GM19043 (cell line): ENCODE measurements around the gene TNMD.
"Not testable (repeated sequence)": the region's sequence is repeated elsewhere in the genome, so short reads cannot be mapped to it uniquely, and the experiment has no call there.

Experiments used
- ATAC-seq: cut with Tn5 transposase; IDR thresholded peaks from one replicate; pipeline ENCODE4 v1.9.1; 2021; ENCODE audit warnings: low read depth; ENCODE audit not compliant: unreplicated experiment

Gene TNMD

DNA sequence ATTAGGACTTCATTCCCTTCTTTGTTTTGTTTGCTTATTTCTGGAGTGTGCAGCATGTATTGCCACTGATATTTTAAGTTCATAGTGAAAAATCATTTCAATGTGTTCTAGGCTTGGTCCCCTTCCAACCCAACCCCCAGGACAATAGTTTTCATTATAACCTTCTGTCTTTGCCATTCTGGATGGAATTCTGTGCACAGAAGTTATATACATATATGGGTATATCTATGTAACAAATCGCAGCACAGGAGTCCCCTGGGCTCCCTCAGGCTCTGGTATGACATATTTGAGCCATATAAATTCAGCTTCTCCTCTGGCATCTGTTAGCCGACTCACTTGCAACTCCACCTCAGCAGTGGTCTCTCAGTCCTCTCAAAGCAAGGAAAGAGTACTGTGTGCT is at the start of gene TNMD:
TNMD (plus strand) TSS at position 326 of the 400 bp plus-strand sequence. CDS start 83 bp downstream, outside the sequence.
- ATAC-seq = no peak

DNA sequence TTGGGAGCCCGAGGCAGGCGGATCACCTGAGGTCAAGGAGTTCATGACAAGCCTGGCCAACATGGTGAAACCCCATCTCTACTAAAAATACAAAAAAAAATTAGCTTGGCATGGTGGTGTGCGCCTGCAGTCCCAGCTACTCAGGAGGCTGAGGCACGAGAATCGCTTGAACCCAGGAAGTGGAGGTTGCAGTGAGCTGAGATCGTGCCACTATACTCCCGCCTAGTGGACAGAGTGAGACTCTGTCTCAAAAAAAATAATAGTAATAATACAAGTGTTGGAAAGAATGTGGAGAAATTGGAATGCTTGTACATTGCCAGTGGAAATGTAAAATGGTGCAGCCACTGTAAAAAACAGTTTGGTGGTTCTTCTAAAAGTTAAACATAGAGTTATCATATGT is 19.2 kb upstream of the TNMD start:
- not testable (repeated sequence) for ATAC-seq

DNA sequence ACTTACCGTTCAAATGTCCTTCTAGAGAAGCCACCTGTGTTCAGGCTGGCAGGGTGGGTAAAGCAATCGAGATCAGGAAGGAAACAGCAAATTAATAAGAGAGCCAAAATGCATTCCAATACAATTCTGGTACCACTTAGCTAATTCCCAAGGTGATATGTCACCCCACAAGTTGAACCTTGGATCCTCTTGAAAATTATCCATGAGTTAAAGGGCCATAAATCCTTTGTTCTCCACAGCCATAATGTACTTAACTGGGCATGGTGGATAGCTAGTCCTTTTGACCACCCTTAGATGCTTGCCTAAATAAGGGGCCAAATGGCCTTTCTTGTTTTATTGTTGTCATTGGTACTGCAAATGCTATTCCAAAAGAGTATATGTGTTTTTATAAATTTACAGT is 2.0 kb downstream of the TNMD start:
- ATAC-seq = no peak

DNA sequence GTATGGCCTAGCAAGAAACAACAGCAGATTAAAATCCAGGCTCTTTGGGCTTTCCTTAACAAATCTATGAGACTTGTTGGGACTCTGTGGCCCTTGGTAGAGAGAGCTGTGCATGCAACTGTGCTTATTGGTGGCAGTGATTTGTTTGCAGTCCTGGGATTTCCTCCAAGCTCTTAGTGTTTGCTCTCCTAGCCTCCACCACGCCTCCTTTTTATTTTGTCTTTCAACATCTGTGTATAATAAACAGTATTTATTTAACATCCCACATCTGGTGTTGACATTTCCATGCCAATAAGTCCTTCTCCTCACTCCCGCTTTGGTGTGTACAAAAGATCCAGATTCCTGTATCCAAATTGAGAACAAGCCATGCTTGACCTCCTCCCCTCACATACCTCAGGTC is 3.1 kb downstream of the TNMD start:
- no peak for ATAC-seq

DNA sequence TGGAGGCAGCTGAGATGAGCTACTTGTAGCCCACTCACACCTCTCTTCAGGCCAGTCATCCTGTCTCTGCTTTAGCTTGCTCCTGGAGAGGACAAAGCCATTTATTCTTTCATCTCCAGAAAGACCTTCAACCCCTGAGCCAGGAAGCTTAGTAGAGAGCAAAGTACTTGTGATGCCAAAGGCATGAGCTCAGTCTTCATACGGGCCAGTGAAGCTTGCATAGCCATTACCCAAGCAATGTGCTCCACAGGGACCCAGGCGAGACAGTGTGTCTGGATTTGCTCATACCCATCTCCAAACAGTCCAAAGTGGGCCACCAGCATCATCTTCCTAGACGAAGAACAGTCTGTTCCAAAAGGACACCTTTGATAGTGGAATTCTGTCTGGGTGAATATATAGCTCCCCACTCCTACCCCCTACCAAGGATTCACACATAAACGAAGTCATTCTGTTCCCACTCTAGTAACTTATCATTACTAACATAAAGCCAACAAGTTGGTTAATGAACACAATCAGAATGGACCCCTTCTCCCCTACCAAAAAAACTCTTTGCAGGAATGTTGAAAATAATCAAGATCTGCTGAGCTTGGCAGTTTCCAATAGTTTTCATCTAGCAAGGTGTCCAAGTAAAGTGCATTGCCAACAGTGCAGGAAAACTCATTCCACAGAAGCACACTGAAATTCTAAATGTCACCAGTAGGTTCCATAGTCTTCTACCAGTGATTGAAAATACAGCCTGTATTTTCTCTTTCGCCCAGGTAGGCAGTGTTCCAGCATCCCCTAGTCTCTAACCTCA is 6.7 kb downstream of the TNMD start:
- ATAC-seq = no peak

DNA sequence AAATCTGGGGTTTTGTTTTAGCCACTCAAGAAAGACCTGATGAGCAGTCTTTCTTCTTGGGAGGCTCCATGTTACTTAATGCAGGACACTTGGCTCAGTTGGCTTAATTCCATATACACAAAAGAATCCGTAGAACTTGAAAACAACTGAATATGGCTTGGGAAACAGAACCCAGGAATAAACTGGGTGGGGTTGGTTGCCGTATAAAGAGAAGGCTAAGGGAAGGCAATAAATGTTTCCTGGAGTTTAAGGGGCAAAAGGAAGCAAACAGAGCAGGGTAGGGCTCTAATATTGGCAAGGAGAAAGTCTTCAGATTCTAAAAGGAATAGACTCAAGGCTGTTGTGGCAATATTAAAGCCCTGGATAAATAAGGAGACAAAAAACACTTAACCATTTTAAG is 8.4 kb downstream of the TNMD start:
- no peak for ATAC-seq

DNA sequence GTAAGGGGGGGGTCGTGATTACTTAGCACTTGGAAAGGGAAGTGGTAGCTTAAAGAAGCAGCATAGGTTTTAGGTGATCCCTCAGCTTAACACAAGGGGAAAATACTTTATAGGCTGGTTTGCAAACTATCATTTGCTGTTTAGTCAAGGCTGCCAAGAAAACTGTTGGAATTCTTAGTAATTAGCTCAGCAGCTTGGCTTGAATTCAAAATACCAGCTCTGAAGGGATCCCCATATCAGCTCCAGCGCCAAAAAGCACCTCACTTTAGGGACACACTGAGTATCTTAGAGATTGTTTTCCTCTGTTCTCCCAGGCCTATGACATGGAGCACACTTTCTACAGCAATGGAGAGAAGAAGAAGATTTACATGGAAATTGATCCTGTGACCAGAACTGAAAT is 8.8 kb downstream of the TNMD start:
- ATAC-seq = no peak

DNA sequence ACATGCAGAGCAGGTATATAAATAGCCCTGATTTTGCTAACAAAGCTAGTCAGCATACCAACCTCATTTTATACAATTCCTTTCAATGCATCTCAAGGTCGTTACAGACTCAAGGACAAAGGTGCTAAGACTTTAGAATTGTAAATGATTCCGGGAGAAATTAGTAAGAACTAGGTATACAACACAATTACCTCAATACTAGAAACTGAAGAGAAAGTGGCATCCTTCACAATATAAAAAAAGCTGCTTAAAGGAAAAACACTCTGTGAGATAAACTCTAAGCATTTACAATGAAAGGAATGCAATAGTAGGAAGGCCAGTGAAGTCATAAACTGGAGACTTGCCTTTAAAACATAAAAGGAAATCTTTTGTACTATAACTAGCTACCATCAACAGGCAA is 11.9 kb downstream of the TNMD start:
- no peak for ATAC-seq

DNA sequence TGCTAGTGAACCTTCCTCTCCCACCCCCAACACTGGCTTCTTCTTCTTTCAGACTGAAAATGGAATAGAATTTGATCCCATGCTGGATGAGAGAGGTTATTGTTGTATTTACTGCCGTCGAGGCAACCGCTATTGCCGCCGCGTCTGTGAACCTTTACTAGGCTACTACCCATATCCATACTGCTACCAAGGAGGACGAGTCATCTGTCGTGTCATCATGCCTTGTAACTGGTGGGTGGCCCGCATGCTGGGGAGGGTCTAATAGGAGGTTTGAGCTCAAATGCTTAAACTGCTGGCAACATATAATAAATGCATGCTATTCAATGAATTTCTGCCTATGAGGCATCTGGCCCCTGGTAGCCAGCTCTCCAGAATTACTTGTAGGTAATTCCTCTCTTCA is 14.7 kb downstream of the TNMD start:
- no peak for ATAC-seq

DNA sequence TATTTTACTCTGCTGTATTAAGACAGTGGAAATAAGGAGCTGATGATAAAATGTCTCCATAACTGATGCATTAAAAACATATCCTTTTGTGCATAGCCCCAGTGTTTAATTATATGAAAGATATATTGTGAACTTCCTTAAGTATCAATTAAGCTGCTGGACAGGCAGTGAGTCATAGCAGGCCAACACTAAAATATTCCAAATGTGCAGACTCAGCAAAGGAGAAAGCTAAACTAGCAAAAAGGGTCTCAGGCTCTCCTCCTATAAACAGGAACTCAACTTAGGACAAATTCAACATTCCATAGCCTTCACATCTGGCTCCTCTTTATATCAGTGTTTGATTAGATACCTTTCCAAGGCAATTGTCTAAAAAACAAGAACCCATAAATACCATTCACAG is 15.6 kb downstream of the TNMD start:
- no peak for ATAC-seq

DNA sequence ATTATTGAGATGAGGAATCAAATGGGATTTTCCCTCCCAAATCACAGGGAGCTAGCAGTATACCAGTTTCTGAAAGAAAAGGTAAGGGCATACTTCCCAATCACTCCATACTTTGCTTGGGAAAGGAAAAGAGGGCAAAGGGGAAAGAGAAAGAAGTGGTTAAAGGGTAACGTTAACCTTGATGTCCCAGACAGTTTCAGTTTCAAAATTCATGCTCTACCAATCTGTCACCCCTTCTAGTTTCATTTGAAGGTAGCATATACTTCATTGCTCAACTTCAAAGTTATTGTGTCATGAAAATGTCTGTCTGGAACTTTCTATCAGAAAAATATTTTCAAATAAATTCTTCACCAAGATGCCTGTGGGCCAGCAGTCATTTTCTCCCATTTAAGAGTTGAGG is 16.0 kb downstream of the TNMD start:
- ATAC-seq = no peak

DNA sequence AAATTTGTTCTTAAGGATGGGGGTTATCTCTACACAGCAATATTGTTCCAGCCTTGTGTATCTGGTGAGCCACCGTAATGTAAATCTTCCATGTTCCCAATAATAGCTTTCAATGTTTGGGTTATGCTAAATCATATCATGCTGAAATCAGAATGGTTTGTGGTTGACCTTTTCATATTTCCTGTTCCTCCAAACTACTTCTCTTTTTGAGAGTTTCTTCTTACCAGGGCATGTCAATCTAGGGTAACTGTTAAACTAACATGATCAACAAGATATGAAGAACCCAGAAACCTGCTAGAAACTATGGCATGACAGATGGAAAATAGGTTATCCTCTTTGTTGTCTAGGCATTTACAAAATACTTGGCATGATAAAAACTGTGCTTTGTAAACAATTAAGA is 22.0 kb downstream of the TNMD start:
- ATAC-seq = no peak

DNA sequence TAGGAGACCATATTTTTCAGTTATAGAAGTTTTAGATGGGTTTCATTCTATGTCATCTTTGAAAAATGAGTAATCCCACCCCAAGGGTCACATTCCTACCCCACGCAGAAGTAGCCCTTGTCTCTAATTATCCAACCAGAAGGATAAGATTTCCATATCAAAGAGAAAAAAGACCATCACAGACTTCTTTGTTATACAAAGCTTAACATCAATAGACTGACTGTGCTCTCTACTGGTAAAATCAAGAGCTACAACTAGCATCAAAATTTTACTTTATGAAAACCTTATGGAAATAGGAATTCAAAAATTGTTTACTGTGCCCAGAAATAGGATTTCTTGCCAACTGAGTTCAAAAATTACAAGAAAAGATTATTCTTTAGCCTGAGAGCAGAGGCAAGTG is 24.9 kb downstream of the TNMD start:
- ATAC-seq = no peak

DNA sequence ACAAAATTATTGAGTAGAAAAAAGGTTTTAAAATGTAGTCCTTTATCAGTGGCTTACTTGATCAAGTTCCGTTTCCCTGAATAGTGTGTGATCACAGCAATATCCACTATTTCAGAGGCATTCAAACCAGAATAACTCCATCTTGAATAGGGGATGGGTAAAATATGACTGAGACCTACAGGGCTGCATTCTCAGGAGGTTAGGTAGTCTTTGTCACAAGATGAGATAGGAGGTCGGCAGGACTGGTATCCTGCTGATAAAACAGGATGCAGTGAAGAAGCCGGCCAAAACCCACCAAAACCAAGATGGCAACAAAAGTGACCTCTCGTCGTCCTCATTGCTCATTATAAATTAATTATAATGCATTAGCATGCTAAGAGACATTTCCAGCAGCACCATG is 27.2 kb downstream of the TNMD start:
- no peak for ATAC-seq

DNA sequence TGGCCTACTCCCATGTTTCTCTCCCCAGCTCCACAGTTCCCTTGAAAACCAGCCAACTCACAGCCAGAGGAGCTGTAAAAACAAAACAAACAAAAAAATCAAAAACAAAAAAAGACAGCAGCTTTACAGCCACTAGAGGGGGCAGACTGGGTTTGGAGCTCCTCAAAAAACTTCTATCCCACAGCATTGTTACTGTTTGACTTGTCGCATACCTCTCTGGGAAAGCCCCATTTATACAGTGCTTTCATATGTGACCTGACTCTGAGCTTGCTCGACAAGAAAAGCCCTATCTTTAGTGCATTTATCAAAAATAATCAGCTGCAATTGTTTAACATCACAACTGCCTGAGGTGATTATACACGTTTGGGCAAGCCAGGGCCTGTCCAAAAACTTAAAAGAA is 30.3 kb downstream of the TNMD start:
- peak; percentile 100 for ATAC-seq

DNA sequence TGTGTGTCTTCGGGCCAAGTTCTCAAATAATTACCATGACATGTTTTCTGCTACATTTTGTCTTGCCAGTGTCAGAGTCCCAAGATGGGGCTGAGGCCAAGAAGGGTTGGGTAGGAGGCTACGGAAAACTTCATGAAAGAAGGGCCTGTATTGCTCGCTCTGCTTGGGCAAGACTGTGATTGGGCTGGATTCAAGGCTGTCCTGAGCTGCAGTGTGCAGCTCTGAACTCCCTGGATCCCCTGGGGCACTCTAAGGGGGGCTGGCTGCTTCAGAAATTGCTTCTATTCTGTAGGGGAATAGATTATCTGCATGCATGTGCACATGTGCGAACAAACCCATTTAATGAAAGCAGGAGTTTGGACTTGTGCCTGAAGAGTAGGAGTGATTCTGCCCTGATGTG is 38.3 kb downstream of the TNMD start:
- ATAC-seq = no peak

DNA sequence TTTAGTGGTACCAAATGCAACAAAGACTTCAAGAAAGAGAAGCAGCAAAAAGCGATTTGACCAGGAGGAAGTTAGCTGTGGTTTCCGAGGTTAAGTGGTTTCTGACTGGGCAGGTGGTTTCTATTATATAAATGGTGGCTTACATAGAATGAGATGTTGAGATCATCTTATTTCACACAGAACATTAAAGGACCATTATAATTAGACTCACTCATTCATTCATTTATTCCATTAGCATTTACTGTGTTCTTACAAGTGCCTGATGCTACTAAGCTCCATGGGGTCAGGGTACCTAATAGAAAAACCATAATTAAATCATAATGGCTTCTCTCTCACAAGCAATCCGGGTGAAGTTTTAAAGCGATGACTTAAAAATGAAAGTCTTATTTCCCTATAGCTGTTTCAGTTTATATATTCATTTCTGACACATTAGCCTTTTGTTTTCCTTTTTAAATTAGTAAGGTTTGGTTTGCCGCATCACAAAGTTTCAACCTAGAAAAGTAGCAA is 41.3 kb downstream of the TNMD start:
- peak; percentile 90 for ATAC-seq

DNA sequence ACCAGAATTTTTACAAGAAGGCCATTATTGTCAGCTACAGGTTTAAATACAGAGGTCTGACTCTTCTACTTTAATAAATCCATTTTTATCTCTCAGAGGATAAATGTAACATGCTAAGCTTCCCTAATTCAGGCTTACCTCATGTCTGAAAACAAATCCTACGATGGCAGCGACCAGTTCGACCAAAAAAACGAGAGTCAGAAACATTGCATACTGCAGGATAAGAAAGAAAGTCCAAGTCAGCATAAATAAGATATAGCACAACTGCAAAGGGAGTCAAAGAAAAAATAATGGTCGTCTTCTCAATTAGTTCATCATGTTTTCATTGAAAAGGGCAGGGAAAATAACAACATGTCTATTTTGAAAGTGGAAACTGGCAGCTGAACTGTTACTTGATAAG is 50.3 kb downstream of the TNMD start:
- ATAC-seq = no peak

DNA sequence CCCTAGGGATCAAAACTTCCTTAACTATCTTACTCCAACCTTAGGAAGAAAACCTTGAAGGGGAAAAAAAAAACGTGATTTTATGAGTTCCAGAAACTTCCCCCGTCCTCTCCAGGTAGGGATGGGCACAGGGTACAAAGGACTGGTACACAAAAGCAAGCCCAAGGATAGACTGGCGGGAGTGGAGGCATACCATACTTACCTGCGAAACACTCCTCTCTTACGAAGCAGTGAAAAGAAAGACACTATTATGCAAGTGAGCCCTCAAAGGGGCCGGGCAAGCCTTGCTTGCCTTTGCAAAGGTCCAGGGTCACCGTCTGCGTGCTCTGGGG is 51.2 kb downstream of the TNMD start:
- ATAC-seq = no peak

DNA sequence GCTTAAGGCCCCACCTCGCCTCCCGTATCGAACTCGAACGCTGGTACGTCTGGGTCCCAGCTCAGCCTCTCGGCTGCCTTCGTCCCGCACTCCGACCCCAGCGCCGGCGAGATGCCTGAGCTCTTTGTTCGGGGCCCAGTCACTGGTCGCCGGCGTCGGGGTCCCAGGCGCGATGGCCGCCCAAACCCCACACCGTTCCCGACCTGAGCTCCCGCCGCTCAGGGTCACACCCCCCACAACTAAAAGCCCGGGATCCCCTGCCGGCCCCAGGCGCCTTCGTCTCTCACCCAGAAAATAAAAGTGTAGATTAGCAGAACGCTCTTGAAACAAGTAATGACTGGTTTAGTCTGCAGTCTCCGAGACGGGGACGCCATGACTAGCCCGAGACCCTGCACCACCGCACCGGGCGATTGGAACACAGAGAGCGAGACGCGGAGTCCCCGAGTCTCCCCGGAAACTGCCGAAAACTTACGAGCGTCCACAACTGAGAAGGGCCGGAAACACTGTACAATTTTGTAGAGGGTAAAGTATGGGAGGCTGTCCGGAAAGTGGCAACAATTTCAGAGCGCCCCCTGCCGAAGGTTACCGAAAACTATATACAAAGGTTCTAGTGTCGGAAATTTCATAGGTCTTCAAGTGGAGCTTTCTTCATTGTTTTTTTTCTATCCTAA is 51.7 kb downstream of the TNMD start, which contains the start of gene TSPAN6:
TSPAN6 (minus strand) TSS at position 486 of the 671 bp plus-strand sequence; CDS start at position 374, 112 bp downstream.
- ATAC-seq = peak; percentile 98

DNA sequence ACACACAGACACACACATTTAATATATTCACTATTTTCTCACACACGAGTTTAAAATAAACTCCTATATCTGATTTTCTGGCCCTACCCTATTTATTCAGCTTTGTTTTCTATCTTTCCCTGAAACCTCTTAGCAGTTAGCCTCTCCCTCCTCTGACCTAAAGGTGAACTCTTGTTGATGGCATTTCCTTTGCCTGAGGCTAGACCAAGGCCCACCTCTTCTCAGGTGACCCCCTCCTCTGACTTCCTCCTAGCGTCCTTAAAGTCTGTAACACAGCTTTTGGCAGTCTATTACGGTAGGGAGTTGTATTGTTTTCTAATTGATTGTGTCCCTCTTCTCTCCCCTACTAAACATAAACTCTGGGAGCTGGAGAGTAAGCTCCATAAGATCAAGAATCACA is 57.6 kb downstream of the TNMD start:
- no peak for ATAC-seq

DNA sequence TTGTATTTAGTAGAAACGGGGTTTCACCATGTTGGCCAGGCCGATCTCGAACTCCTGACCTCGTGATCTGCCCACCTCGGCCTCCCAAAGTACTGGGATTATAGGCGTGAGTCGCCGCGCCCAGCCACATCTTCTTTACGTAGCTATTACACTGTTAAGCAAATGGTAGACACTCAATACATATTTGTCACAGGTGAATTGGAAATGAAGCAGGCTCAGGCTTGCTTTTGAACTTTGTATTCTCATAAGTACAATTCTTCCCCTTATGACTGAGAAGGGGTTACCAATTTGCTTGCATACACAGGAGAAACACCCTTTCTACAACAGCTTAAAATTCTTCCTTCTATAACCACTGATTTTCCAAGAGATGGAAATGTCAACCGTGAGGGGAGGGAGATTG is 58.5 kb downstream of the TNMD start:
- no peak for ATAC-seq
